ENCODE results near the gene TRIM17.

Gene TRIM17

DNA sequence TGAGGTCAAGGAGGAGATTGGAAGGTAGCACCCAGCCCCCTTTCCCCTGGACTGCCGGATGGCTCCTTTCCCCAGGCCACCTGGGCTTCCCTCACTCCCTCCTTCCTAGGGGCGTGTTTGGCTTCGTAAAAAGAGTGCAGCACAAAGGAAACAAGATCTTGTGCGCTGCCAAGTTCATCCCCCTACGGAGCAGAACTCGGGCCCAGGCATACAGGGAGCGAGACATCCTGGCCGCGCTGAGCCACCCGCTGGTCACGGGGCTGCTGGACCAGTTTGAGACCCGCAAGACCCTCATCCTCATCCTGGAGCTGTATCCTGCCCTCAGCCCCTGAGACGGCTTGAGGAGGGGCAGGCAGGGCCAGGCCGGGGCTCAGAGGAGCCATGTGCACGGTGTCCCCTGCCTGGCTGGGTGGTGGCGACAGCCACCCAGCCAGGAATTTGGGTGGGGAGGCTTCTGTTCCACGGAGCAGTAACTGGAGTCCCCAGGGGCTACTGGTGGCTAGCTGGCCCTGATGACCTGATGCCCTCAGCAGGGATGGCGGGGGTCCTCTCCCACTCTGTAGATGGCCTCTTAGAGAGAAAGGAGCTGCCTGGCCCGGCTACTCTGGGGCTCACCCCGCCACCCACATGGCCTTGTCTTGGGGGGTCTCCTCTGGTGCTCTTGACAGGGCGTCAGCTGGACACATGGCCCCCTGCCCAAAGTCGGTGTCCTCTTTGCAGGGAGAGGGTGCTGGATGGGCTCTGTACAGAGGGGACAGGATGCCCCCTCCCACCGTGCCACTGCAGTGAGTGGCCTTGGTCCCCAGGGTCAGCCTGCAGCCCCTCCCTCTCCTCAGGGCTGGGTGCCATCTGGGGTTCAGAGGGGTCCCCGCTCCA lies 49.6 kb downstream of the TRIM17 start:
- DNase-seq = no peak

DNA sequence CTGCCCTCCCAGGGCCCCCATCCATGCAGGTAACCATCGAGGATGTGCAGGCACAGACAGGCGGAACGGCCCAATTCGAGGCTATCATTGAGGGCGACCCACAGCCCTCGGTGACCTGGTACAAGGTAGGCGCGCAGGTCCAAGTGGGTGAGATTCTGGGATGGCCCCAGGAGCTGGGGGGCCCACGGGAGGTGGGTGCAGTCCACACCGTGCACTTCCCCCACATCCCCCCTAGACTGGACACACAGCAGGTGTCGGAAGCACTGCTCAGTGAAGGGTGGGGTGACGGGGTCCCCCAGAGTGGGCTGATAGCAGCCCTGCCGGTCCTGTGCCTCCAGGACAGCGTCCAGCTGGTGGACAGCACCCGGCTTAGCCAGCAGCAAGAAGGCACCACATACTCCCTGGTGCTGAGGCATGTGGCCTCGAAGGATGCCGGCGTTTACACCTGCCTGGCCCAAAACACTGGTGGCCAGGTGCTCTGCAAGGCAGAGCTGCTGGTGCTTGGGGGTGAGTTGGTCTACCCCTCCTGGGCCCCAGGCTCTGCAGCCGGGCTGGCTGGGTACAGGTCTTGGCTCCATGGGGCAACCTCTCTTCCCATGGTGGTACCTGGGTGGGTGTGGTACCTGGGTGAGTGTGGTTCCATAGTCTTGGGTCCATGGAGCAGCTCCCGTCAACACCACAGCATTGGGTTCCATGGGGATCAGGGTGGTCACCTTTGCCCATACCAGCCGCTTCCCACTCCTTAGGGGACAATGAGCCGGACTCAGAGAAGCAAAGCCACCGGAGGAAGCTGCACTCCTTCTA lies 50.4 kb downstream of the TRIM17 start:
- no peak for DNase-seq

DNA sequence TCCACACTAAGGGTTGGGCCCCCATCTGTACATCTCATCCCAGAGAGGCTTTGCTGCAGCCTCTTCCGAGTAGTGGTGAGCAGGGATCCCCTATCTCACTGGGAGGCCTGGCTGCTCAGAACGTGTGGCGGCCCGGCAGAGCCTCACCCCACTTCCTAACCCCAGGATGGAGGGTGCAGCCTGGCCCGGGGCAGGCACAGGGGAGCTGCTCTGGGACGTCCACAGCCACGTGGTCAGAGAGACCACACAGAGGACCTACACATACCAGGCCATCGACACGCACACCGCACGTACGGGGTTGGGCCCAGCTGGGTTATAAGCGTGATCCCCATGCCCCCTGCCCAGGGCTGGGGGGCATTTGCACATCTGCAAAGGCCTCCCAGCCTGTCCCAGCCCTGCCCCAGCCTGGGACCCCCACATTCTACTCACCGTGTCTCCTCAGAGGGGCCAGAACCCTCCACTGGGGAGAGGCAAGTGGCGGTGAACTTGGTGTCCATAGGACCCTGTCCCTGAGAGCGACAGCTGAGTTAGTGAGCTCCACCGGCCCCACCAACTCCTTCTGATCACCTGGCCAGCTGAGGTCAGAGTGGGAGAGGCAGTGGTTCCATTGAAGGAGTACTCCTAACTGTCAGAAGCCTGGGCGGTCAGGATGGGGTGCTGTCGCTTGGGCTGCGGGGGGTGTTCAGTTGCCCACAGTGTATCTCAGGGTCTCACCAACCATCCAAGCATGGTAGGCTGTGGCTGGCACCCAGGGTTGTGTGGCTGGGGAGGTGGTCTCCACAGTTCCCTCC lies 51.2 kb downstream of the TRIM17 start:
- no peak for DNase-seq

GRCh38 chr1:228364706-228365213 lies 51.9 kb downstream of the TRIM17 start:
- no peak for DNase-seq

- no peak for DNase-seq
Observed at GRCh38 chr1:228364068-228364705, 52.5 kb downstream of the TRIM17 start.

GRCh38 chr1:228363686-228364067 lies 53.0 kb downstream of the TRIM17 start:
- no peak for DNase-seq

DNA sequence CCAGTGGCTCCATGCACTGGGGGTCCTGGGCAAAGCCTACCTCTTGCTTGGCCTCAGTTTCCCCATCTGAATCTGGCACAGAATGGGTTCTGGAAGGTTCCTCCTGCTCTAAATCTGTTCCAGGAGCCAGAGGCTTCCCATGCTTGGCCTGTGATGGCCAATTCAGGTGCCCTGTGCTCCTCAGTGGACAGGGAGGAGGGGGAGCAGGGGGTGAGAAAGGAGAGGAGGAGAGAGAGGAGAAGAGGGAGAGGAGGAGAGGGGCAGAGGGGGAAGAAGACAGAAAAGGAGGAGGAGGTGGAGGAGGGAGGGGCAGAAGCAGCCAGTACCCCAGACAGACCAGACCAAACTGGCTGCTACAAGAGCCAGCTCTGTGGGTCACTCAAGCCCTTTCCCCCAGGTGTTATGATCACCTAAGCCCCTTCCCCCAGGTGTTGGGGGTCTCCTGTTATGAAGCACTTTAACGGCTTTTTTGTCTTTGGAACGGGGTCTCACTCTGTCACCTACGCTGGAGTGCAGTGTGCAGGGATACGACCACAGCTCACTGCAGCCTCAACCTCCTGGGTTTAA lies 53.7 kb downstream of the TRIM17 start:
- no peak for DNase-seq

DNA sequence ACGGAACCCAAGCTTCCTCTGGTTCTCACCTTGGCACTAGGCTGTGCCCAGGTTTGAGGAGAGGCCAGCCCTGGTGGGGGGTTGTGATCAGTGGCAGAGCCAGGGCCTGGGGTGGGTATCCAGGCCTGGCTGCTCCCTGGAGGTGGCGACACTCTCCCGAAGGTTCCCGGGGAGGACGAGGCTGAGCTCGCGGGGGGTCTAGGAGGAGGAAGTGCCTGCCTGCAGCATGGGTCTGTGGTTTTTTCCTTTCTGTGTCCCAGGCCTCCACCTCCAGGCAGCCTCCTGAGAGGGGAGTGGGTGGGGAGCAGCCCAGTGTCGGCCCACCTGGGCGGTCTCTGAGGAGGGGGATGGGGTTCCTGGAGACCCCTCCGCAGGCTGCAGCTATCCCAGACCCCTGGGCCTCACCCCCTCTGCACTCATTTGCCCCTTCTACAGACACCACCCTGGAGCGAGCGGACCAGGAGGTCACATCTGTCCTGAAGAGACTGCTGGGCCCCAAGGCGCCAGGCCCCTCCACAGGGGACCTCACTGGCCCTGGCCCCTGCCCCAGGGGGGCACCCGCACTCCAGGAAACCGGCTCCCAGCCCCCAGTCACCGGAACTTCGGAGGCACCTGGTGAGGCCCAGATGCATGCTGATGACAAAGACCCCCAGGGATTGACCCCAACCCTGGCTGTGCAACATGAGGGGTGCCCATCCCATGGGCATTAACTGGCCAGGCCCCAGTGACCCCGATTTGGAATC lies 54.3 kb downstream of the TRIM17 start:
- no peak for DNase-seq

DNA sequence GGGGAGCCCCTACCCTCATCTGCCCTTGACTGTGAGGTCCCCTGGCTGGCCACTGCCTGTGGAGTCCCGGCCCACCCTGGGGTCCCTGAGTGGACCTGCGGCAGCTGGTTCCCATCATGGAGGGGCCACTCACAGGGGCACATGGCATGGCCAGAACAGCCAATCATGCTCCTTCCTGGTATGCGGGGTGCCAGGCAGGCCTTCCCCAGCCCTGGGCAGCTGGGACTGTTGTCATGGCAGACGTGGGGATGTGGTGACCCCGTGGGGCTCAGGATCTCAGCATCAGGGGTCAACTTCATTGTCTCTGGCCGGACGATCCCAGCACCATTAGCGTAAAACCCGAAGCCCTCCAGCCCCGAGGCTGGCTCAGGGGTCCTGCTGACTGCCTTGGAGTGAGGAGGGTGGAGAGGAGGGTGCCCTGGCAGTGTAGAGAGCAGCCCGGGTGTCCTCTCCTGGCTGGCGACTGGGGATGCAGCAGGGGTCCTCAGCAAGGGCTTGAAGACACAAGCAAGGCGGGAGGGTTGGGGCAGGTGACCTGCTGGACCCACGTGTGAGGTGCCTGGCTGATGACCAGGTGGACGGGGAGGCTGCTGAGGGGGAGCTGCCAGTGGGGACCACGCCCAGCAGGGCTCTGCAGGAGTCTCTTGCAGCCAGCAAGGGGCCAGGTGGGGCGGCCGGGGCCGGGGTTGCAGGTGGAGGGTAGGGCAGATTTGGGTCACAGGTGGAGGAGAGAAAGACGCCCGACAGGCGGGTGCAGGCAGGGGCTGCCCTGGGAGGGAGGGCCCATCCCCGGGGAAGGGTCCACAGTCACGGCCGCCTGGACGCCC lies 55.1 kb downstream of the TRIM17 start:
- DNase-seq = no peak

- DNase-seq = no peak
Observed at GRCh38 chr1:228360533-228361313, 55.9 kb downstream of the TRIM17 start.

DNA sequence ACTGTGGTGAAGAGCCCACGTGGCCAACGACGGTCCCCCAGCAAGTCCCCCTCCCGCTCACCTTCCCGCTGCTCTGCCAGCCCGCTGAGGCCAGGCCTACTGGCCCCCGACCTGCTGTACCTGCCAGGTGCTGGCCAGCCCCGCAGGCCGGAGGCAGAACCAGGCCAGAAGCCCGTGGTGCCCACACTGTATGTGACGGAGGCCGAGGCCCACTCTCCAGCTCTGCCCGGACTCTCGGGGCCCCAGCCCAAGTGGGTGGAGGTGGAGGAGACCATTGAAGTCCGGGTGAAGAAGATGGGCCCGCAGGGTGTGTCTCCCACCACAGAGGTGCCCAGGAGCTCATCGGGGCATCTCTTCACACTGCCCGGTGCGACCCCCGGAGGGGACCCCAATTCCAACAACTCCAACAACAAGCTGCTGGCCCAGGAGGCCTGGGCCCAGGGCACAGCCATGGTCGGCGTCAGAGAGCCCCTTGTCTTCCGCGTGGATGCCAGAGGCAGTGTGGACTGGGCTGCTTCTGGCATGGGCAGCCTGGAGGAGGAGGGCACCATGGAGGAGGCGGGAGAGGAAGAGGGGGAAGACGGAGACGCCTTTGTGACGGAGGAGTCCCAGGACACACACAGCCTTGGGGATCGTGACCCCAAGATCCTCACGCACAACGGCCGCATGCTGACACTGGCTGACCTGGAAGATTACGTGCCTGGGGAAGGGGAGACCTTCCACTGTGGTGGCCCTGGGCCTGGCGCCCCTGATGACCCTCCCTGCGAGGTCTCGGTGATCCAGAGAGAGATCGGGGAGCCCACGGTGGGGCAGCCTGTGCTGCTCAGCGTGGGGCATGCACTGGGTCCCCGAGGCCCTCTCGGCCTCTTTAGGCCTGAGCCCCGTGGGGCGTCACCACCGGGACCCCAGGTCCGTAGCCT lies 56.8 kb downstream of the TRIM17 start:
- DNase-seq = no peak

- no peak for DNase-seq
Observed at GRCh38 chr1:228358764-228359612, 57.7 kb downstream of the TRIM17 start.

GRCh38 chr1:228358039-228358763 lies 58.5 kb downstream of the TRIM17 start:
- DNase-seq = no peak
